Mesothelial cell of epicardium (in vitro differentiated cells): Measurements from ENCODE around the gene MYH11. TPM values are rescaled to one million over a fixed set of nuclear protein-coding genes. Genes with fewer than 3 reads are reported as not detected.

Experiments
- DNase-seq, 2 experiments: peaks; one replicate each; pipeline ENCODE4 v3.0.0; 2021; ENCODE audit warnings: low spot score in 2 of 2; ENCODE audit not compliant: unreplicated experiment in 2 of 2
- H3K27ac Mint-ChIP-seq: 2 replicates; pipeline ENCODE4 v1.8.0; 2021; ENCODE audit warnings: mixed read lengths
- H3K27me3 Mint-ChIP-seq: 2 replicates; pipeline ENCODE4 v1.8.0; 2021; ENCODE audit warnings: low read depth, mixed read lengths
- H3K36me3 Mint-ChIP-seq: 2 replicates; pipeline ENCODE4 v1.8.0; 2021; ENCODE audit warnings: mixed read lengths
- H3K4me1 Mint-ChIP-seq: 2 replicates; pipeline ENCODE4 v1.8.0; 2021; ENCODE audit warnings: mixed read lengths
- H3K4me3 Mint-ChIP-seq: 2 replicates; pipeline ENCODE4 v1.8.0; 2021; ENCODE audit warnings: mild to moderate bottlenecking, moderate library complexity, mixed read lengths
- H3K9me3 Mint-ChIP-seq: 2 replicates; pipeline ENCODE4 v1.8.0; 2021; ENCODE audit warnings: mixed read lengths
- CTCF ChIP-seq: fragments of 200-600 bp; sonication (generic); IDR thresholded peaks from one replicate; pipeline ENCODE4 v1.5.0; 2021; ENCODE audit warnings: antibody characterized with exemption; ENCODE audit not compliant: unreplicated experiment
- total RNA-seq: library from RNA; stranded (reverse); gene quantifications from 3 replicates; pipeline ENCODE4 v1.2.1, GENCODE V29; 2021

The MYH11 gene
- total RNA-seq, 1 donor from 2014 or later: 0.58 TPM

GRCh38 chr16:15882563-15882962 lies 25.7 kb upstream of the MYH11 start:
- H3K4me3 Mint-ChIP-seq: no peak overlapping the region

GRCh38 chr16:15881794-15882379 lies 25.1 kb upstream of the MYH11 start:
- Mint-ChIP-seq H3K27ac (no peak overlapping the region), H3K9me3 (no peaks in the 10 kb centered on the region), H3K27me3 (no peaks in the 10 kb centered on the region), H3K36me3 (peaks cover 27% of the 10 kb centered on the region), H3K4me1 (peaks cover 10% of the 10 kb centered on the region), H3K4me3 (no peak overlapping the region)
- no peak for DNase-seq
- TF ChIP-seq CTCF: no peak

More at GRCh38 chr16:15882563-15882962, 25.7 kb upstream of the MYH11 start:
- TF ChIP-seq CTCF: no peak
- no peaks in the 10 kb centered on the region for H3K27me3 Mint-ChIP-seq
- peaks cover 15% of the 10 kb centered on the region for H3K4me1 Mint-ChIP-seq
- no peak overlapping the region for H3K27ac Mint-ChIP-seq
- DNase-seq: no peak
- no peaks in the 10 kb centered on the region for H3K9me3 Mint-ChIP-seq
- H3K36me3 Mint-ChIP-seq: peaks cover 23% of the 10 kb centered on the region

DNA sequence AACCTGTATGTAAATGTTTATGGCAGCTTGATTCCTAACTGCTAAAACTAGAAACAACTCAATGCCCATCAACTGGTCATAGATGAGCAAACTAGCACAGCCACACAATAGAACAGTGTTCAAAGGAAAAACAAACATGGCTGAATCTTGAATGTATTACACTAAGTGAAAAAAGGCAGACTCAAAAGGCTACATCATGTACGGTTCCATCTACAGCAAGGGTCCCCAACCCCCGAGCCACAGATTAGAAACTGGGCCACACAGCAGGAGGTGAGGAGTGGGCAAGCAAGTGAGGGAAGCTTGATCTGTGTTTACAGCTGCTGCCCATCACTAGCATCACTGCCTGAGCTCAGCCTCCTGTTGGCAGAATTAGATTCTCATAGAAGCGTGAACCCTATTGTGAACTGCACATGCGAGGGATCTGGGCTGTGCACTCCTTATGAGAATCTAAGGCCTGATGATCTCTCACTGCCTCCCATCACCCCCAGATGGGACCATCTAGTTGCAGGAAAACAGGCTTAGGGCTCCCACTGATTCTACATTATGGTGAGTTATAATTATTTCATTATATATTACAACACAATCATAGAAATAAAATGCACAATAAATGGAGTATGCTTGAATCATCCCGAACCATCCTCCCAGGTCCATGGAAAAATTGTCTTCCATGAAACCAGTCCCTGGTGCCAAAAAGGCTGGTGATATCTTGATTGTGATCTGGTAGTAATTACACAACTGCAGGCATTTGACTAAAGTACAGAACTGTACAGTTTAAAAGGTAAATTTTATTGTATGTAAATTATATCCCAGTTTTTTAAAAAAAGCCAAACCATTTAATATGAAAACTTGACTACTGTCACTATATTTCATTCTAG lies 23.8 kb upstream of the MYH11 start:
- Mint-ChIP-seq H3K9me3 (no peaks in the 10 kb centered on the region), H3K27me3 (no peaks in the 10 kb centered on the region), H3K36me3 (peaks cover 29% of the 10 kb centered on the region), H3K4me1 (peaks cover 1% of the 10 kb centered on the region), H3K4me3 (no peak overlapping the region), H3K27ac (no peak overlapping the region)
- TF ChIP-seq CTCF: no peak
- no peak for DNase-seq

DNA sequence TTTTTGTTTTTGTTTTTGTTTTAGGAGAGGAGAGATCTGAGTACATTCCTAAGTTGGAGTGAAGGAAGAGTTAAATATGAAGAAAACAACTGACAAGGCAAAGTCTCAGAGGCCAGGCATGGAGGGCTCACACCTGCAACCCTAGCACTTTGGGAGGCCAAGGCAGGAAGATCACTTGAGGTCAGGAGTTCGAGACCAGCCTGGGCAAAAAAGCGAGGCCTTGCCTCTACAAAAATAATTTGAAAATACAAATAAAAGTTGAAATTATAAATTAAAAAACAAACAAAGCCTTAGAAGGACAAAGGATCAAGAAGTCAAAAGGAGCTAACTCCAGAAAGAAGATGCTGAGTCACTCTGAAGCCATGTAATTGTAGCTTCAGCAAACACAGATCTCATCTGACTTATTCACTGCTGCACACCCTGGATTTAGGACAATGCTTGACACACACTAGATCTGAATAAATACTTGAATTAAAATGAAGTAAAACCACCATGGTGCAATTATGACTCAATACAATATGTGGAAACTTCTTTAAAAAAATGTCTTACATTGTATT lies 22.5 kb upstream of the MYH11 start:
- H3K36me3 Mint-ChIP-seq: peaks cover 29% of the 10 kb centered on the region
- no peak for DNase-seq
- H3K27ac Mint-ChIP-seq: peak overlapping the region; percentile 14
- no peak for TF ChIP-seq CTCF
- H3K4me1 Mint-ChIP-seq: no peaks in the 10 kb centered on the region
- H3K9me3 Mint-ChIP-seq: no peaks in the 10 kb centered on the region
- no peak overlapping the region for H3K4me3 Mint-ChIP-seq
- H3K27me3 Mint-ChIP-seq: no peaks in the 10 kb centered on the region

DNA sequence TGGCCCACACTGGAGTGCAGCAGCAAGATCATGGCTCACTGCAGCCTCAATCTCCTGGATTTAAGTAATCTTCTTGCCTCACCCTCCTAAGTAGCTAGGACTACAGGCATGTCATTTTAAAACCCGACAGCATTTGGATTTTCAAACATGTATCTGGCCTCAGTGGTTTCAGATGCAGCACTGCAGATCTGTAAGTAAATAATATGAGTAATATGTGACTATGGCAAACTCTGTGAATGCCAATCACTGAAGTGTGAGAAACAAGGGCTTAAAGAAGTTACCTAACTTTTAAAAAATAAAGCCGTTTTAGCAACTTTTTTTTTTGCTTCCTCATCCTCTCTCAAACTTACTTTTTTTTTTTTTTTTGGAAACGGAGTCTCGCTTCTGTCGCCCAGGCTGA lies 19.7 kb upstream of the MYH11 start:
- Mint-ChIP-seq H3K27ac (no peak overlapping the region), H3K36me3 (peaks cover 20% of the 10 kb centered on the region)

More for the DNA sequence above, 19.7 kb upstream of the MYH11 start:
- no peak for DNase-seq
- Mint-ChIP-seq H3K27me3 (no peaks in the 10 kb centered on the region), H3K4me3 (no peak overlapping the region), H3K4me1 (no peaks in the 10 kb centered on the region), H3K9me3 (no peaks in the 10 kb centered on the region)
- no peak for TF ChIP-seq CTCF
